Hepatic stellate cell (primary cell): Measurements from ENCODE around the gene DDX25.
"Not testable (repeated sequence)": the region's sequence is repeated elsewhere in the genome, so short reads cannot be mapped to it uniquely, and the experiment has no call there.

Experiments
- DNase-seq: peaks from one replicate; pipeline ENCODE4 v3.0.0; 2011; ENCODE audit warnings: low spot score

Gene DDX25

DNA sequence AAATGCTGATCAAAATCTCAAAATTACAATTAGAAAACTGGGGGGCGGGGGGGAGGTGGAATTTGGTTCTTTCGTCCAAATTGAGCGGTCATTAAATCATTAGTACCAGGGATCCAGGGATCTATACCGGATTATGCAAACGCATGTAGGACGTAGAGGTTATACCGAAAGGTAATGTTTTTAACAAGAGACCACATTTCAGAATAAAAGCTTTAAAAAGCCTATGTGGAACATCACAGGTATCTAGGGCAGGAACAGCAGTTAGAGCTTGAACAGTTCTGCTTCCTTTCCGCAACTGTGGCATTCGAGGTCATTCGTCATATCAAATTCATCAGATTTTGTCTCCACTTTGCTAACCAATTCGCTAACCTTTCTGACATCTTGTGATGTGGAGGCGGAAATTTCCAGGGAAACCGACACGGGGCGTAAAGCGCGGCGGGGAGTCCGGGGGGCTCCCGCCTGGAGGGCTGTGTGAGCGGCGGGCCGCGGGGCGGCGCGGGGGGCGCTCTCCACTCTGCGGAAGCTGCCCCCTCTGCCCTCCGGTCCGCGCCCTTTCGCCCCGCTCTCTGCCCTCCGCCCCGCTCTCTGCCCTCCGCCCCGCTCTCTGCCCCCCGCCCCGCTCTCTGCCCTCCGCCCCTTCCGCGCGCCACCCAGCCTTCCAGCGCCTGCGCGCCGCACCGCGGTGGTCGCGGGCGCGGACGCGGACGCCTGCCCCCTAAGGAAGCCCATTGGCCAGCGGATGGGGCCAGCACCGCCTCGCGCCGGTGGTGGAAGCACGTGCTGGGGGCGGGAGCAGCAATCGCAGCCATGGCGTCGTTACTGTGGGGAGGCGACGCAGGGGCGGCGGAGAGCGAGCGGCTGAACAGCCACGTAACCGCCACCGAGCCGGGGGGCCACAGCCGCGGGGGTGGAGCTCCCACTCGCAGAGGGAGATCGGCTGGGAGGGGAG is at the start of gene DDX25:
Gene DDX25 (plus strand): TSS at position 798 of the 949 bp plus-strand sequence. CDS start 10 bp downstream, at position 808.
- DNase-seq: no peak

DNA sequence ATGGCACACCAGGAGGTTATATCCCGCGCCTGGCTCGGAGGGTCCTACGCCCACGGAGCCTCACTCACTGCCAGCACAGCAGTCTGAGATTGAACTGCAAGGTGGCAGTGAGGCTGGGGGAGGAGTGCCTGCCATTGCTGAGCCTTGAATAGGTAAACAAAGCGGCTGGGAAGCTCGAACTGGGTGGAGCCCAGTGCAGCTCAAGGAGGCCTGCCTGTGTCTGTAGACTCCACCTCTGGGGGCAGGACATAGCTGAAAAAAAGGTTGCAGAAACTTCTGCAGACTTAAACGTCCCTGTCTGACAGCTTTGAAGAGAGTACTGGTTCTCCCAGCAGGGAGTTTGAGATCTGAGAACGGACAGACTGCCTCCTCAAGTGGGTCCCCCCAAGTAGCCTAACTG is 46.6 kb upstream of the DDX25 start:
- not testable (repeated sequence) for DNase-seq

DNA sequence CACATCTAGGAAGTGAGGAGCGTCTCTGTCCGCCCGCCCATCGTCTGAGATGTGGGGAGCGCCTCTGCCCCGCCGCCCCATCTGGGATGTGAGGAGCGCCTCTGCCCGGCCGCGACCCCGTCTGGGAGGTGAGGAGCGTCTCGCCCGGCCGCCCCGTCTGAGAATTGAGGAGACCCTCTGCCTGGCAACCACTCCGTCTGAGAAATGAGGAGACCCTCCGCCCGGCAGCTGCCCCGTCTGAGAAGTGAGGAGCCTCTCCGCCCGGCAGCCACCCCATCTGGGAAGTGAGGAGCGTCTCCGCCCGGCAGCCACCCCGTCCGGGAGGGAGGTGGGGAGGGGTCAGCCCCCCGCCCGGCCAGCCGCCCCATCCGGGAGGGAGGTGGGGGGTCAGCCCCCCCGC is 41.5 kb upstream of the DDX25 start:
- DNase-seq: not testable (repeated sequence)

DNA sequence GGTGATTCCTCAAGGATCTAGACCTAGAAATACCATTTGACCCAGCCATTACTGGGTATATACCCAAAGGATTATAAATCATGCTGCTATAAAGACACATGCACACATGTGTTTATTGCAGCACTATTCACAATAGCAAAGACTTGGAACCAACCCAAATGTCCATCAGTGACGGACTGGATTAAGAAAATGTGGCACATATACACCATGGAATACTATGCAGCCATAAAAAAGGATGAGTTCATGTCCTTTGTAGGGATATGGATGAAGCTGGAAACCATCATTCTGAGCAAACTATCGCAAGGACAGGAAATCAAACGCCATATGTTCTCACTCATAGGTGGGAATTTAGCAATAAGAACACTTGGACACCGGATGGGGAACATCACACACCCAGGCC is 39.0 kb upstream of the DDX25 start:
- DNase-seq: not testable (repeated sequence)

DNA sequence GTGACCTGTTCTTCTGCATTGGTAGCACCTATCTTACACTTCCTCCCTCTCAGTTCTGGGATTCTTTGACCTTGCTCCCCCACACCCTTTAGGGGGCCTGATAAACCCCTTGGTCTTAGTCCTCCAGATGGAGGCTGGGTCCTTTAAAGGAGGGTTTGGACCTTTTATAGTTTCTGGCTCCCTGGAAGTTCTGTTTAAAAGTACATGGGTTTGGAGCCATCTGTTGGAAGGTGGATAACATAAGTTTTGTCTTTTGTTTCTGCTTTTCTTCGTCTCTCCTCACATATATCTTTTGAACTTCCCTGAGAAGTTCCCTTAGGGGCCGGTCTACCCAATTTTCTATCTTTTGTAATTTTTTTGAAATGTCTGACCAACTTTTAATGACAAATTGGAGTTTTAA is 34.8 kb upstream of the DDX25 start:
- DNase-seq: no peak

DNA sequence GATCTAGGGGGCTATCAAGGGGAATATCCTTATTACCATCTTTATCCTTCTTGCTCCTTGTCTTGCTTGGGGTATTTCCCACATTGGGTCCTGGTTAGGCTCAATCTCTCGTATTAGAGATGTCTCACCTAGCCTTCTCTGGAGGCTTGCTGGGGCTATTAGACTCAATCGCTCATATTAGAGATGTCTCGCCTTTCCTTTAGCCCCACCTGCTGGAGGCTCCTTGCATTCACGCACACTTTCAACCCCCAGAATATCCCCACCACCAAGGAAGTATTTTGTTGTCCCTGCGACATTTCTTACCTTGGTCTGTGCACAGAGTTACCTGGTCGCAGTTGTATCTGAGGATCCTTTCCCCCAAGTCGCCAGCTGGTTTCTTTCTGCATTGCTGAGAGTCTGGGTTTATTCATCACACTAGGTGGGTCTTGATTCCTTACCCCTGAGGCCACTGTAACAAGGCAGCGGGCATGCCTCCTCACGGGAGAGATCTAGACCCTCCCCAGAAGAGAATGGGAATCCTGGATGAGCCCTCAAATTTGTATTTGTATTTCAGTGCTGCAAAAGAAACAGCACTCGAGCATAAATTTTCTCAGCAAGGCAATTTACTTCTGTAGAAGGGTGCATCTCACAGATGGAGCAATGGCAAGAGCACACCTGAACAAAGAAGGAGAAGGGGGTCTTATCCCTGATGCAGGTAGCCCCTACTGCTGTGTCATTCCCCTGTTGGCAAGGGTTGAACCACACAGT is 32.7 kb upstream of the DDX25 start:
- DNase-seq: peak; percentile 26

DNA sequence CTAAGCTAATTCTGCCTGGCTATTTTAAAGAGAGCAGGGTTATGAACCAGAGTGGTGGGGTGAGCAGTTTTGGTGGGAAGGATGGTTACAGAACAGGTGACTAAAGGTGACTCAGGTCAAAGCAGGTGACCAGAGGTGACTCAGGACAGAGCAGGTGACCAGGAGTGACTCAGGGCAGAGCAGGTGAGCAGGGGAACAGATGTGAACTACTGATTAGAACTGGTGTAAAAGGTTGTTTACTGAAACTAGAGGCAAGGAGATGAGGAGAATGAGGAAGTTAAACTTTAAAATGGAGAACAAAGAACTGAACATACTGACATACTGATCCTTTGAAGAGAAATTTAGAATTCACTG is 32.2 kb upstream of the DDX25 start:
- no peak for DNase-seq

DNA sequence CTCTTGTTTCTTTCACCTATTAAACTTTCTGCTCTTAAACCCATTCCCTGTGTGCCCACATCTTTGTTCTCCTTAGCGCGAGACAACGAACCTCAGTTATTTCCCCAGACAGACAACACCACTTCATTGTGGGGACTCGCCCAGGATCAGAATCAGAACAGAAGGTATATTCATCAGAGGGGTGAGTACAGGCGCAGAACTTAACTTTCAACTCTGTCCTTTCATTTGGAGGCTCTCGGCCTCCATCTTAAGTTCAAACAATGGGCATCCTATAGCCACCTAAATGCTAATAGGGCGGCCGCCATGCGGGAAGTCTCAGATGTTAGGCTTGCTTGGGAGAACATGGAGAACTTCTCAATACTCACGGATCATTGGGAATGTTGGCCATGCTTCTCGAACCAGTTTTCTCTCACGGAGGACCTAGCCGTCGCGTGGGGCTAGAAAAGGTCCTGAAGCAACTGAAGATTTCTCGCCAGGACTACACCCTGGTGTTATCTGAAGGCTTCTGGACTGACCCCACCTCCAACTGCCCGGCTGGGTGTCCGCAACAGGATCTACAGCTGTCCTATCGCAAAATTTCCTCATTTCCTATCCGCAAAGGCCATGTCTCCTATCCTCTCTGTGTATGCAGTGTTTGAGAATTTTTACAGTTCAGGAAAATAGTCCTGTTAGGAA is 30.3 kb upstream of the DDX25 start:
- DNase-seq: no peak

DNA sequence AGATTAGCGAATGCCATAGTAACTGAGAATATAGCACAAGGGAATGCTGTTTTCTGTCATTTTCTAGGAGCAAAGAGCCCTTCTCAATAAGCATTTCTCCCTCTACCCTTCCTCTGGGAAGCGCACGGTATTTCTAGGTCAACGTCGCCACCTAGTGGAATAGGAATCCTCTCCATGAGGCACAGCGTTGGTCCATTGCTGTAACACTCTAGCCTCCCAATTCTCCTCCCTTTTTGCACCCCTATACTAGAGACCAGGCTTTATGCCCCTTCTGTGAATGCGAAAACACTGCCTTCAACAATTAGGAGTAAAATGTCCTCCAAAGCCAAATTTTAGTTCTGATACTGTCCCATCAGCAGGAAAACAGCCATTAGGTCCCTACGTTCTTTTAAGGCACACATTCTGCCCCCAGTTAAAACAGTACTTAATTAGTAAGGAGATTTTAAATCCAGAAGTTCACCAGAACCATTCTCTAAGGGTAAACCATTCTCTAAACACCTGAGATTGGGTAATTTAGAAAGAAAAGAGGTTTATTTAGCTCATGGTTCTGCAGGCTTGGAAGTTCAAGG is 29.7 kb upstream of the DDX25 start:
- DNase-seq: peak; percentile 68

DNA sequence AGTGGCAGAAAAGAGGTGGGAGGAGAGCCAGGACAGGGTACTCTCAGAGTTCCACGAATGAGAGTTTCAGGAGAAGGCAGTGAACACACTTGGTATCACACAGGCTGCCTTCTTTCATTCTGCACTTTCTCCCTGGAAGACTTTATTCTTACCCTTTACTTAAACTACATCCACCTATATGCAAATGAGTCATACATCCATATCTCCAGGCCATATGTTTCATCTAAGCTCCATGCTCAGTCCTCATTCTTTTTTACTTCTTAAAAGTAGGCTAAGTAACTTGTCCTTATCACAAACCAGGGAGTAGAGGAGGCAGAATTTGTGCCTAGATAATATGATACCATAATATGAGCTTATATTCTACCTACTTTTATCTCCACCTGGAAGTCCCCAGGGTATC is 23.0 kb upstream of the DDX25 start:
- DNase-seq: no peak

DNA sequence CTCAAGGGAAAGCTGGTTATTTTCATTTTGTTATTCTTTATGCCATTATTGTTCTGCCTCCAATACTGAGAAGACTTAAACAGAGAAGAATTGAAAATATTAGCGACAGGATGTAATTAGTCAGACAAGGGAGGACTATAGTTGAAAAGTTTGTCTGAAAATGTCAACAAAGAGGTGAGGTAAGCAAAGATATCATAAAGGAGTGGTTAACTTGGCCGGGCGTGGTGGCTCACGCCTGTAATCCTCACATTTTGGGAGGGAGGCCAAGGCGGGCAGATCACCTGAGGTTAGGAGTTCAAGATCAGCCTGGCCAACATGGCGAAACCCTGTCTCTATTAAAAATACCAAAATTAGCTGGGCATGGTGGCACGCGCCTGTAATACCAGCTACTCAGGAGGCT is 20.9 kb upstream of the DDX25 start:
- no peak for DNase-seq

DNA sequence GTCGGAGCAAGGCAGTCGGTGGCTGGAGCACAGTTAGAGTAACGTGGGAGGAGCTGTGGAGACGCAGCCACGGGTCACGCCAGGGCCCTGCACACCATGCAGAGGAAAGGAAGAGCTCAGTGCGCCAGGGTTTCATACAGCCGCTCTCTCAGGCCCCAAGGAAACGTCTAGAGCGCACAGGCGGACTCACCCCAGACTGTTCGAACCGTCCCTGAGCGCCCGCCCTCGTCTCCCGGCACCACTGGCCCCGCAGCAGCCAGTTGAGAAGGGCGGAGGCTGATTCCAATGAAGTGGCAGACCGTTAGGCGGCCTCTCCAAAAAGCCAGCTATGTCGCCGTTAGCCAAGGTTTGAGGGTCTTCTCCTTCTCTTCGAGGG is 17.3 kb upstream of the DDX25 start:
- peak; percentile 33 for DNase-seq

DNA sequence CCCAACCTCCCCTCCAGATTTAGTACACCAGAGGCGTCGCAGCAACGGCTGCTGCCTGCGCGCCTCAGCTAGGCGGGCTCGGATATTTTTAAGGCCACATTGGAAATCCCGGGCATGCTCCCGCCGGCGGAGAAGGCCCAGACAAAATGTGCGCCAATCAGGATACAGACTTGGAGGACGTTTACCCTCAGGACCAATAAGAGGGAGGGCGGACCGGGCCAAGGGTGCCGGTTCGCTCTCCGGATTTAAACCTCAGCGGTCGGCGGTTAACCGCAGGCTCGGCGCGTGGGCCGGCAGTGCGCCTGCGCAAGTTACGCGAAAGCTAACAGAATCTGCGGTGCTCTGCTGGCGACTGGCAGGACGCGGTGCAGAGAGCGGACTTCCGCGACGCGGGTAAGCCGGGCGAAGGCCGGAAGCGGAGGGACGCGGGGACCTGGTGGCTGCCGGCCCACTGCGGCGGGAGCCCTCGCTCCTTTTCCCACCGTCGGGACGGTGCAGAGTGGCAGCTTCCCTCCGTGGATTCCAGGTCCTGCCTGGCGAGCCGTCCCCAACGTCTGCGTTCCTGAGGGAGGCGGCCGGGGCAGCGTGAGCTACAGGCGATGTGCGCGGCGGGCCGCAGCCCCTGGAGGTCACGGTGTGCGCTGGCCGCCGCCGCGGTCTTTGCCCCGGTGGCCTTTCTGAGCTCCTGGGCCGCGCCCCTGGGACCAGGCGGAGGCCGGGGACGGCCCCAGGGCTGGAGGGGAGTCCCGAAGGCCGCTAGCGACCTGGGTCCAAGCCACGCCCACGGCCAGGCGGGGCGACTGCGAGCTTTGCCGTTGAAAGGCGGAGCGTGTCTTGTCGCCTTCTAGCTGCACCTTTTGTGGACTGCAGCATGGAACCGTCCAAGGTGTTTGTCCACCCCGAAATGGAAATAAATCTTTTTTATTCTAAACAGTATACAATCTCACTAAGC is 16.7 kb upstream of the DDX25 start, which contains the start of gene HYLS1:
Gene HYLS1 (plus strand): TSS at position 296 of the 952 bp plus-strand sequence. CDS start 11,701 bp downstream, outside the sequence.
- DNase-seq: peak; percentile 98

DNA sequence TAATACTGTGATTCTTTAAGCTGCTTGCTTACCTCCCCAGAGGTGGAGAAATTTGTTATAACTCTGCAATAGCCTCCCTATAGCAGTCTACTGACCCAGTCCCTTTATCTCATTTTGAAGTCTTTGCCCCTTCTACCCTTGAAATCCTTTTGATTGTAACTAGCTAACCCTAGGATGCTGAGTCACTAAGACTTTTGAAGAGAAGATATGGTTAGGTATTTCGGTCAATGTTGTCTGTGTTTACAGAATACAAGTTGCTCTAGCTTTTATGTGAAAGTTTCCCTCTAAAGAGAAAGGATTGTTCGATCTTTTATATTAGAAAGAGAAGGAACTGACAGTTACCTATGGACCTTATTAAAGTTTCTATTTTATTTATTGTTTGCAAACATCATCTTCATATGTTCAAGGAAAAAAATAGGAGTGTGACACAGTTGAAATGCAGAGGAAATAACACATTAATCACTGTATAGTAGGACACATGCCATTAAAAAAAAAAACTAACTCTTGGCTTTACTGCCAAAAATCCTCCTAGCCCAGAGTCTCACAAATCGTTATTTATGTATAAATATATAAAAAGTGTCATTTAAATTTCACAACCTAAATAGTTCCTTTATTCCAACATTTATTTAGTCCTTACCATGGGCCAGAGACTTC is 13.7 kb upstream of the DDX25 start:
- DNase-seq: no peak

DNA sequence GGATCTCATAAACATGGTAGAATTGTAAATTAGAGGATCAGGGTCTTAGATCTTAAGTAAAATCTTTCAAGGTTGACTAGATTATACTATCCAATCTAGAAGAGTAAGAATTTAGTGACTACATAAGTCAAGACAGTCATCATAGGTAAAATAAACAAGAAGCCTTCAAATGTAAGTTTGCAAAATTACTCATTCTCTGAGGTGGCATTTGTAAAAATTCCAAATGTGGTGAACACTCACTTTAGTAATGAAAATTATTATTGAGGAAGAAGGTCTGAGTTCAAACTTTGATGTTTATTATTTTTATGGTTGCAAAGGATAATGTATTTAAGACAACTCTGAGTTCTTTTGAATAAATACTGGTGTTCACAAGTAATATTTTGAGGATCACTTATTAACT is 12.2 kb upstream of the DDX25 start:
- DNase-seq: peak; percentile 11

DNA sequence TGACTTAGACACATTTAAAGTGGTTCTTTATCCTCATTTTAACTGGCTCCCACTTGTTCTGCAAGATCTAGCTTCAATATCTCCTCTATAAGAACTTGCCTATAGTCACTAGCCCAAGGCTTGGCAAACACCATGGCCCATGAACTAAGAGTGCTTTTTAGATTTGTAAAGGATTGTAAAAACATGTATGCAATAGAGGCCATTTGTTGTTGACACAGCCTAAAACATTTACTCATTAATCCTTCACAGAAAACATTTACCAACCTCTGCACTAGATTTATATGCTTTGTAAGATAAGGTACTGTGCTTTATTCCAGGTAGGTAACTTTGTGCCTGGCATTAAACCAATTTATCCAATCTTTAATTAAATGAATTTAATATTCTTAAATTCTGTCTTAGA is 11.3 kb upstream of the DDX25 start:
- DNase-seq: no peak

DNA sequence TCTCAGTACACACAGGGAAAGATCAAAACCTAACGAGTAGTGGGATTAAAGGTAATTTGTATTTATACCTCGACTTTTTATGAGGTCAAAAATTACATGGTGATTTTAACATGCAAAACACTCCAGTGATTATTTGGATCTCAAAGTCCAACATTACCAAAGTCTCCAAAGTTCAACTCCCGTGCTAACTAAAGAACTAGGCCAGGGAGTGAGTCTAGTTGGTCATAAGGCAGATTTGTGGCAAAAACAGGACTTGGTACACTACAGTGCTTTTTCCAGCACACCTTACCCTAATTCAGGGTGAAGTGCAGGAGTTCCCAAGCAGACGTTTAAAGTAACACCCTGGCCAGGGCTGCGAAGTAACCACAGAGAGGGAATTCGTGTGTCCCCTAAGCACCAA is 2.4 kb upstream of the DDX25 start:
- no peak for DNase-seq

DNA sequence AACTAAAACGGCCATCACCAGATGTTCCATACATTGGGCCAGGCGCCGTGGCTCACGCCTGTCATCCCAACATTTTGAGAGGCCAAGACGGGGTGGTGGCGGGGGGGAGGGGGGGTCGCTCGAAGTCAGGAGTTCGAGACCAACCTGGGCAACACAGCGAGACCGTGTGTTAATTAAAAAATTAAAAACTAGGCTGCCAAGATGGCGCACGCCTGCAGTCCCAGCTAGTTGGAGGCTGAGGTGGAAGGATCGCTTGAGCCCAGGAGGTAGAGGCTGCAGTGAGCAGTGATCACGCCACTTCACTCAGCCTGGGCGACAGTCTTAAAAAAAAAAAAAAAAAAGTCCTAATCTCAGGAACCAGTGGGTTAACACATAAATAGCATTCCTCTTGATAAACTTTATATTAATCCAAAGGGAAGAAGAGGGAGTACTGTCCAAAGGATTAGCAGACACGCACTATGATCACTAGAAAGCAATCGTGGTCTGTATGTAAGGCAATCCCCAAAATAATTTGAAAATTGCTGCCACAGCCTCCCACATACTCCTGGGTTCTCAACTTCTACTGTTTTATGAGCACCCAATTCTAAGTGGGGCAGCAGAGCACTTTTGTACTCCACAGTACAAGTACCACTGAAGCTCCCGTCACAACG is 1.9 kb upstream of the DDX25 start:
- DNase-seq: peak; percentile 6

DNA sequence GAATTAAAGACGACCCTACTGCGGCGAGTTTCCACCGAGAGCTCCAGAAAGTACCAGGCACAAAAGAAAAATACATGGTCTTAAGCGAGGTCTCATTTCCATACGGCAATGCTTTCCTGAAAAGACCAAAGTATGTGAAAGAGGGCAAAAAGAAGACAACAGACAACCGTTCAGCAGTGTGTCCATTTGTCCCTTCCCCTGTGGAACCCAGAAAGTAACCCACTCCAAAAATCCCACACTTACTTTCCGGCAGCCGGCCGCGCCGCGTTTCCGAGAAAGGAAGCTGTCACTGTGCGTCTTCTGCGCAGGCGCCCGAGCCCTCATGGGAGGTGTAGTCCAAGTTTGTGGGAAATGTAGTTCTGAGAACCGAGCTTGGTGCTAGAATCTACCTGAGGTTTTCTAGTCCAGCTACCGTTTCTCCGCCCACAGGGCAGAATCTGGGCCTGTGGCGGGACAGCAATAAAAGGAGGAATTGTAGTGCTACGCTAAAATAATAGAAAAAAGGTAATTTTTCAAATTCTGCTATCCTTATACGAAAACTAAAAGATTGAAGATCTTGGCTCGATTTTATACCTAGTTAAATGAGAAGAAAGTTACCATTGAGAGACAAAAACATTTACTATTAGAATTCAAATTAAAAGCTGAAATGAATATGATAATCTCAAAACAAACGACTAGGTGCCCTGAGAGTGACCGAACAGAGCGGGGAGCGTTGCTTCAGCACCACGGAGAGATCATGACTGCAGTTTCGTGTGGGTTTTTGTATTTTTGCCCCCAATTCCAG is 1.2 kb upstream of the DDX25 start, which contains the start of gene PUS3:
Gene PUS3 (minus strand): TSS at position 280 of the 784 bp plus-strand sequence. CDS start 6,922 bp downstream, outside the sequence.
- peak; percentile 91 for DNase-seq
